ENCODE results near the gene DPP7.

Gene DPP7

DNA sequence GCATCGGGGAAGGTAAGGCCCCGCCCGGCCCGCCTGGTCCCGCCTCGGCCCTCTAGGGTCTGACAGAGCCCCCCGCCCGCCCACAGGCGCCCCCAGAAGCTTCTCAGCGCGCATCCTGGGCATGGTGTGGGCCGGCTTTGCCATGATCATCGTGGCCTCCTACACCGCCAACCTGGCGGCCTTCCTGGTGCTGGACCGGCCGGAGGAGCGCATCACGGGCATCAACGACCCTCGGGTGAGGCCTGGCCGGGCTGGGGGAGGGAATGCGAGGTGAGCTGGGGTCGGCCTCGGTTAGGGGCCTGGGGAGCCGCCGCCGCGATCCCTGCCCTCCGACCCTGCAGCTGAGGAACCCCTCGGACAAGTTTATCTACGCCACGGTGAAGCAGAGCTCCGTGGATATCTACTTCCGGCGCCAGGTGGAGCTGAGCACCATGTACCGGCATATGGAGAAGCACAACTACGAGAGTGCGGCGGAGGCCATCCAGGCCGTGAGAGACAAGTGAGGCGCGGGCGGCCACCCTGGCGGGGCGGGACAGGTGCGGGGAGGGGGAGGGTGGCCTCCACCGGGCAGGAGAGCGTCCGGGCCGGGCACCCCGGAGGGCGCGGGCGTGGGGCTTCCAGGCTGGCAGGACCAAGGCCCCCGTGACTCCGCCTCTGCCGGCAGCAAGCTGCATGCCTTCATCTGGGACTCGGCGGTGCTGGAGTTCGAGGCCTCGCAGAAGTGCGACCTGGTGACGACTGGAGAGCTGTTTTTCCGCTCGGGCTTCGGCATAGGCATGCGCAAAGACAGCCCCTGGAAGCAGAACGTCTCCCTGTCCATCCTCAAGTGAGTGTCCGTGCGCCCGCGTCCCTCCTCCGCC lies 48.2 kb upstream of the DPP7 start:
- no peak overlapping the region for H3K9ac ChIP-seq (ENCODE audit: low read length)
- H4K20me1 ChIP-seq (ENCODE audit: low read depth, low read length), result no peaks in the 10 kb centered on the region
- no peaks in the 10 kb centered on the region for H3K9me3 ChIP-seq (ENCODE audit: insufficient read depth, low read length)
- H3K27me3 ChIP-seq (ENCODE audit: low read length), result no peaks in the 10 kb centered on the region
- H2AFZ ChIP-seq (ENCODE audit: low read depth, low read length, severe bottlenecking), result no peak overlapping the region
- H3K4me2 ChIP-seq (ENCODE audit: low read depth, low read length, poor library complexity, severe bottlenecking), result no peak overlapping the region
- H3K4me3 ChIP-seq (ENCODE audit: insufficient read depth, low read length, poor library complexity, severe bottlenecking), result no peak overlapping the region
- no peaks in the 10 kb centered on the region for H3K36me3 ChIP-seq (ENCODE audit: low read length)
- H3K9me2 ChIP-seq (replicated peaks; ENCODE audit: insufficient read depth, low read length), result no peaks in the 10 kb centered on the region
- H3F3A ChIP-seq (ENCODE audit: insufficient read depth), result no peaks in the 10 kb centered on the region
- no peaks in the 10 kb centered on the region for H3K79me2 ChIP-seq (ENCODE audit: insufficient read depth, low read length)
- TF ChIP-seq, protein P1, sequence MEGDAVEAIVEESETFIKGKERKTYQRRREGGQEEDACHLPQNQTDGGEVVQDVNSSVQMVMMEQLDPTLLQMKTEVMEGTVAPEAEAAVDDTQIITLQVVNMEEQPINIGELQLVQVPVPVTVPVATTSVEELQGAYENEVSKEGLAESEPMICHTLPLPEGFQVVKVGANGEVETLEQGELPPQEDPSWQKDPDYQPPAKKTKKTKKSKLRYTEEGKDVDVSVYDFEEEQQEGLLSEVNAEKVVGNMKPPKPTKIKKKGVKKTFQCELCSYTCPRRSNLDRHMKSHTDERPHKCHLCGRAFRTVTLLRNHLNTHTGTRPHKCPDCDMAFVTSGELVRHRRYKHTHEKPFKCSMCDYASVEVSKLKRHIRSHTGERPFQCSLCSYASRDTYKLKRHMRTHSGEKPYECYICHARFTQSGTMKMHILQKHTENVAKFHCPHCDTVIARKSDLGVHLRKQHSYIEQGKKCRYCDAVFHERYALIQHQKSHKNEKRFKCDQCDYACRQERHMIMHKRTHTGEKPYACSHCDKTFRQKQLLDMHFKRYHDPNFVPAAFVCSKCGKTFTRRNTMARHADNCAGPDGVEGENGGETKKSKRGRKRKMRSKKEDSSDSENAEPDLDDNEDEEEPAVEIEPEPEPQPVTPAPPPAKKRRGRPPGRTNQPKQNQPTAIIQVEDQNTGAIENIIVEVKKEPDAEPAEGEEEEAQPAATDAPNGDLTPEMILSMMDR (IDR thresholded peaks at IDR 0.05; ENCODE audit: insufficient read depth, low read length, poor library complexity, severe bottlenecking), result no peak
- no peak for TF ChIP-seq EZH2phosphoT487 (conservative IDR thresholded peaks at IDR 0.05; ENCODE audit: low read length)
- no peak overlapping the region for H3K27ac ChIP-seq (ENCODE audit: low read depth, low read length)

DNA sequence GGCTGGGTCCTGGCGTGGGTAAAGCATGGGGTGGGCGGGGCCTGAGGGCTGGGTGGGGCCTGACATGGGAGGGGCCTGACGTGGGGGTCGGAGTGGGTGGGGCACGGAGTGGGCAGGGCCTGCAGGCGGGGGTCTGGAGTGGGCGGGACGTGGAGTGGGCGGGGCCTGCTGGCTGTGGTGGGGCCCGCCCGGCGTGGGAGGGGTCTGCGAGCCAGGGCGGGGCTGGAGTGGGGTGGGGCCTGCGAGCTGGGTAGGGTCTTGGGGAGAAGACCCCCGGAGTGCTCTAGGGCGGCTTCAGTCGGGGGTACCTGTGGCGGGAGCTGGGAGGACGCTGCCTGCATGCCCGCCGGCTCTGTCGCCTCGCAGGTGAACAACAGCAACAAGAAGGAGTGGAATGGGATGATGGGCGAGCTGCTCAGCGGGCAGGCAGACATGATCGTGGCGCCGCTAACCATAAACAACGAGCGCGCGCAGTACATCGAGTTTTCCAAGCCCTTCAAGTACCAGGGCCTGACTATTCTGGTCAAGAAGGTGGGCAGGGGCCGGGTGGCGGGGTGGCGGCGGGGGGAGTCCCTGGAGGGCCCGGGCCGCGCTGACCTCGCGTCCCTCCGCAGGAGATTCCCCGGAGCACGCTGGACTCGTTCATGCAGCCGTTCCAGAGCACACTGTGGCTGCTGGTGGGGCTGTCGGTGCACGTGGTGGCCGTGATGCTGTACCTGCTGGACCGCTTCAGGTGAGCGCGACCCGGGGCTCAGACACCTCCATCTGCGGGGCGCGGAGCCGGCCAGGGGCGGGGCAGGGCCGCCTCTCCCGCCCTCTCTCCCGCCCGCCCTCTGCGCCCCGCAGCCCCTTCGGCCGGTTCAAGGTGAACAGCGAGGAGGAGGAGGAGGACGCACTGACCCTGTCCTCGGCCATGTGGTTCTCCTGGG lies 47.3 kb upstream of the DPP7 start:
- Histone ChIP-seq H3K4me2 (ENCODE audit: low read depth, low read length, poor library complexity, severe bottlenecking) (no peak overlapping the region), H3K4me3 (ENCODE audit: insufficient read depth, low read length, poor library complexity, severe bottlenecking) (no peak overlapping the region), H3K27ac (ENCODE audit: low read depth, low read length) (no peak overlapping the region)

DNA sequence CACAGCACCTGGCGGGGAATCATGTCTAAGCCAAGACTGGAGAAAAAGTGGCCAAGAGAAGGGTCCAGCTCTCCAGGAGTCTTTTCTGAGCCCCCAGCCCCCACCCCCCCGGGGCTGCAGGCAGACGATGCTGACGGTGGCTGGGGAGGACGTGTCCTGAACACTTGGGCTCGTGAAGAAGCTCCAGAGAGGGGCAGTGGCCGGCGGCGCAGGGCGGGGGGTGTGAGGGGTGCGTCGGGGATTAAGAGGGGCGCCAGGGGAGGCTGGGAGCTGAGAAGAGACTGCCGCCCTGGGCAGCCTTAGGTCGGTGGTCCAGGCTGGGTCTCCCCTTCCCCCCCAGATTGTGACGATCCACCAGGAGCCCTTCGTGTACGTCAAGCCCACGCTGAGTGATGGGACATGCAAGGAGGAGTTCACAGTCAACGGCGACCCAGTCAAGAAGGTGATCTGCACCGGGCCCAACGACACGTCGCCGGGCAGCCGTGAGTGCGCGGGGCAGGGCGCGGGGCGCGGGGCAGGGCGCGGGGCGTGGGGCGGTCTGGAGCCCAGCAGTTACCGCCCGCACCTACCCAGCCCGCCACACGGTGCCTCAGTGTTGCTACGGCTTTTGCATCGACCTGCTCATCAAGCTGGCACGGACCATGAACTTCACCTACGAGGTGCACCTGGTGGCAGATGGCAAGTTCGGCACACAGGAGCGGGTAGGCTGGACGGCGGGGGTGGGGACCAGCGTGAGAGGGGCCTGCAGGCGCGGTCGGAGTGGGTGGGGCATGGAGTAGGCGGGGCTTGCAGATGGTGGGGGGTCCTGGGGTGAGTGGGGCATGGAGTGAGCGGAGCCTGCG lies 46.4 kb upstream of the DPP7 start:
- no peaks in the 10 kb centered on the region for H3K36me3 ChIP-seq (ENCODE audit: low read length)
- no peaks in the 10 kb centered on the region for H4K20me1 ChIP-seq (ENCODE audit: low read depth, low read length)
- H3K79me2 ChIP-seq (ENCODE audit: insufficient read depth, low read length), result no peaks in the 10 kb centered on the region
- H3K4me3 ChIP-seq (ENCODE audit: insufficient read depth, low read length, poor library complexity, severe bottlenecking), result no peak overlapping the region
- H3K9me3 ChIP-seq (ENCODE audit: insufficient read depth, low read length), result no peaks in the 10 kb centered on the region
- H3K27ac ChIP-seq (ENCODE audit: low read depth, low read length), result no peak overlapping the region
- no peaks in the 10 kb centered on the region for H3K9me2 ChIP-seq (replicated peaks; ENCODE audit: insufficient read depth, low read length)
- no peaks in the 10 kb centered on the region for H3F3A ChIP-seq (ENCODE audit: insufficient read depth)
- no peak overlapping the region for H3K9ac ChIP-seq (ENCODE audit: low read length)
- no peak overlapping the region for H3K4me2 ChIP-seq (ENCODE audit: low read depth, low read length, poor library complexity, severe bottlenecking)
- H2AFZ ChIP-seq (ENCODE audit: low read depth, low read length, severe bottlenecking), result no peak overlapping the region
- no peak for TF ChIP-seq EZH2phosphoT487 (conservative IDR thresholded peaks at IDR 0.05; ENCODE audit: low read length)
- TF ChIP-seq, protein P1 (IDR thresholded peaks at IDR 0.05; ENCODE audit: insufficient read depth, low read length, poor library complexity, severe bottlenecking), result no peak
- no peaks in the 10 kb centered on the region for H3K27me3 ChIP-seq (ENCODE audit: low read length)

More for the DNA sequence above, 47.3 kb upstream of the DPP7 start:
- no peaks in the 10 kb centered on the region for H3K9me3 ChIP-seq (ENCODE audit: insufficient read depth, low read length)
- no peak overlapping the region for H3K9ac ChIP-seq (ENCODE audit: low read length)
- TF ChIP-seq EZH2phosphoT487 (conservative IDR thresholded peaks at IDR 0.05; ENCODE audit: low read length), result no peak
- TF ChIP-seq, protein P1 (IDR thresholded peaks at IDR 0.05; ENCODE audit: insufficient read depth, low read length, poor library complexity, severe bottlenecking), result no peak
- H3F3A ChIP-seq (ENCODE audit: insufficient read depth), result no peaks in the 10 kb centered on the region
- no peaks in the 10 kb centered on the region for H3K27me3 ChIP-seq (ENCODE audit: low read length)
- H3K36me3 ChIP-seq (ENCODE audit: low read length), result no peaks in the 10 kb centered on the region
- H3K79me2 ChIP-seq (ENCODE audit: insufficient read depth, low read length), result no peaks in the 10 kb centered on the region
- no peaks in the 10 kb centered on the region for H4K20me1 ChIP-seq (ENCODE audit: low read depth, low read length)
- H2AFZ ChIP-seq (ENCODE audit: low read depth, low read length, severe bottlenecking), result no peak overlapping the region
- no peaks in the 10 kb centered on the region for H3K9me2 ChIP-seq (replicated peaks; ENCODE audit: insufficient read depth, low read length)

Data from SU-DHL-6 (cell line).